Karpas-422 (cell line): ENCODE data around the gene NHP2. TPM values are rescaled to one million over a fixed set of nuclear protein-coding genes. Genes with fewer than 3 reads are reported as not detected.
A peak's percentile ranks its signal among the peaks of the same experiment; 100 is the strongest.

Experiments used
- DNase-seq: peaks from one replicate; pipeline ENCODE4 v3.0.0-alpha.2; 2015
- H2AFZ ChIP-seq: fragments of 200-600 bp; sonication (generic); 2 replicates; pipeline ENCODE4 v1.6.1; 2014; ENCODE audit warnings: antibody characterized with exemption, low read length, mixed read lengths
- H3K27ac ChIP-seq: fragments of 200-600 bp; sonication (generic); 2 replicates; pipeline ENCODE4 v1.5.1; 2014; ENCODE audit warnings: mild to moderate bottlenecking, low read length, moderate library complexity
- H3K27me3 ChIP-seq: fragments of 200-600 bp; sonication (generic); 2 replicates; pipeline ENCODE4 v1.6.1; 2014; ENCODE audit warnings: low read length, mixed read lengths
- H3K36me3 ChIP-seq: fragments of 200-600 bp; sonication (generic); 2 replicates; pipeline ENCODE4 v1.6.1; 2014; ENCODE audit warnings: low read length, mixed read lengths; ENCODE audit not compliant: insufficient read depth
- H3K4me1 ChIP-seq: fragments of 200-600 bp; sonication (generic); 2 replicates; pipeline ENCODE4 v1.6.1; 2014; ENCODE audit warnings: mild to moderate bottlenecking, low read length, mixed read lengths
- H3K4me2 ChIP-seq: fragments of 200-600 bp; sonication (generic); 2 replicates; pipeline ENCODE4 v1.6.1; 2014; ENCODE audit warnings: low read length, low read depth, mild to moderate bottlenecking; ENCODE audit not compliant: poor library complexity, severe bottlenecking
- H3K4me3 ChIP-seq: fragments of 200-600 bp; sonication (generic); 2 replicates; pipeline ENCODE4 v1.5.1; 2014; ENCODE audit warnings: mild to moderate bottlenecking, antibody characterized with exemption, low read length, mixed read lengths
- H3K79me2 ChIP-seq: fragments of 200-600 bp; sonication (generic); 2 replicates; pipeline ENCODE4 v1.6.1; 2014; ENCODE audit warnings: mild to moderate bottlenecking, low read length, mixed read lengths
- H3K9ac ChIP-seq: fragments of 200-600 bp; sonication (generic); 2 replicates; pipeline ENCODE4 v1.6.0; 2014; ENCODE audit warnings: low read length
- H3K9me2 ChIP-seq: fragments of 200-600 bp; sonication (generic), shearing (Covaris generic); replicated peaks from 2 replicates; pipeline ENCODE4 v1.6.0; 2014; ENCODE audit warnings: mild to moderate bottlenecking, low read length, moderate library complexity; ENCODE audit not compliant: insufficient read depth
- H3K9me3 ChIP-seq: fragments of 300-700, 200-600 bp; sonication (generic); 2 replicates; pipeline ENCODE4 v1.6.1; 2014; ENCODE audit warnings: low read length, mixed read lengths
- H4K20me1 ChIP-seq: fragments of 200-600 bp; sonication (generic); 2 replicates; pipeline ENCODE4 v1.6.1; 2014; ENCODE audit warnings: mild to moderate bottlenecking, antibody characterized with exemption, low read length, low read depth; ENCODE audit not compliant: insufficient read depth
- total RNA-seq: library from RNA; depleted of rRNA; stranded (reverse); fragments of >200 nt; shearing (Covaris generic); gene quantifications from 2 replicates; pipeline ENCODE4 v1.2.3, GENCODE V29; 2014; ENCODE audit warnings: low replicate concordance

The NHP2 gene
- total RNA-seq, 1 experiment from 2014 or later: 264 TPM

- Histone ChIP-seq H3K9me2 (no peaks in the 10 kb centered on the region), H4K20me1 (no peaks in the 10 kb centered on the region), H3K4me3 (no peak overlapping the region), H3K36me3 (no peaks in the 10 kb centered on the region), H3K9ac (no peak overlapping the region), H3K9me3 (no peaks in the 10 kb centered on the region), H3K27ac (no peak overlapping the region), H2AFZ (no peak overlapping the region), H3K4me1 (peaks cover 46% of the 10 kb centered on the region), H3K27me3 (no peaks in the 10 kb centered on the region; the same call in 1 of the 2 replicates), H3K79me2 (no peaks in the 10 kb centered on the region), H3K4me2 (no peak overlapping the region)
- no peak for DNase-seq
Observed at GRCh38 chr5:178112545-178112944, 41.1 kb downstream of the NHP2 start.

GRCh38 chr5:178111925-178112324, 41.8 kb downstream of the NHP2 start:
- DNase-seq: no peak
- H3K4me2 ChIP-seq: no peak overlapping the region

GRCh38 chr5:178110511-178110910, 43.2 kb downstream of the NHP2 start:
- H4K20me1 ChIP-seq: no peaks in the 10 kb centered on the region
- no peak overlapping the region for H2AFZ ChIP-seq
- H3K4me3 ChIP-seq: no peak overlapping the region
- no peak overlapping the region for H3K27ac ChIP-seq
- no peak overlapping the region for H3K9ac ChIP-seq
- H3K4me1 ChIP-seq: peaks cover 25% of the 10 kb centered on the region
- H3K9me3 ChIP-seq: no peaks in the 10 kb centered on the region
- no peaks in the 10 kb centered on the region for H3K79me2 ChIP-seq
- H3K27me3 ChIP-seq: no peaks in the 10 kb centered on the region; the same call in 1 of the 2 replicates
- H3K4me2 ChIP-seq: no peak overlapping the region
- no peak for DNase-seq
- H3K9me2 ChIP-seq: no peaks in the 10 kb centered on the region
- H3K36me3 ChIP-seq: no peaks in the 10 kb centered on the region

More at GRCh38 chr5:178111925-178112324, 41.8 kb downstream of the NHP2 start:
- Histone ChIP-seq H3K36me3 (no peaks in the 10 kb centered on the region), H3K9me2 (no peaks in the 10 kb centered on the region), H3K27me3 (no peaks in the 10 kb centered on the region; the same call in 1 of the 2 replicates), H2AFZ (no peak overlapping the region), H3K9ac (no peak overlapping the region), H4K20me1 (no peaks in the 10 kb centered on the region), H3K79me2 (no peaks in the 10 kb centered on the region), H3K27ac (no peak overlapping the region), H3K4me3 (no peak overlapping the region), H3K9me3 (no peaks in the 10 kb centered on the region), H3K4me1 (peaks cover 39% of the 10 kb centered on the region)

GRCh38 chr5:178108966-178109365, 44.7 kb downstream of the NHP2 start:
- H3K27me3 ChIP-seq: no peaks in the 10 kb centered on the region; the same call in 1 of the 2 replicates
- DNase-seq: peak; percentile 56
- H3K9me3 ChIP-seq: no peaks in the 10 kb centered on the region
- no peaks in the 10 kb centered on the region for H4K20me1 ChIP-seq
- no peak overlapping the region for H3K27ac ChIP-seq
- H3K9me2 ChIP-seq: no peaks in the 10 kb centered on the region
- peaks cover 10% of the 10 kb centered on the region for H3K4me1 ChIP-seq
- H3K79me2 ChIP-seq: no peaks in the 10 kb centered on the region
- H3K4me2 ChIP-seq: no peak overlapping the region
- H2AFZ ChIP-seq: no peak overlapping the region
- no peak overlapping the region for H3K9ac ChIP-seq
- no peak overlapping the region for H3K4me3 ChIP-seq
- H3K36me3 ChIP-seq: no peaks in the 10 kb centered on the region

GRCh38 chr5:178108446-178108845, 45.2 kb downstream of the NHP2 start:
- no peak for DNase-seq
- no peak overlapping the region for H3K9ac ChIP-seq
- H3K27ac ChIP-seq: no peak overlapping the region
- no peaks in the 10 kb centered on the region for H3K79me2 ChIP-seq
- no peaks in the 10 kb centered on the region for H3K9me3 ChIP-seq
- no peak overlapping the region for H3K4me2 ChIP-seq
- no peaks in the 10 kb centered on the region for H3K36me3 ChIP-seq
- no peak overlapping the region for H2AFZ ChIP-seq
- H3K4me1 ChIP-seq: peaks cover 7% of the 10 kb centered on the region
- H3K4me3 ChIP-seq: no peak overlapping the region
- no peaks in the 10 kb centered on the region; the same call in 1 of the 2 replicates for H3K27me3 ChIP-seq
- H4K20me1 ChIP-seq: no peaks in the 10 kb centered on the region
- no peaks in the 10 kb centered on the region for H3K9me2 ChIP-seq

- Histone ChIP-seq H3K36me3 (no peaks in the 10 kb centered on the region), H3K9ac (no peak overlapping the region), H4K20me1 (no peaks in the 10 kb centered on the region), H2AFZ (no peak overlapping the region), H3K9me3 (no peaks in the 10 kb centered on the region), H3K27me3 (no peaks in the 10 kb centered on the region; the same call in 1 of the 2 replicates), H3K9me2 (no peaks in the 10 kb centered on the region), H3K4me3 (no peak overlapping the region), H3K4me2 (no peak overlapping the region), H3K27ac (no peak overlapping the region), H3K79me2 (no peaks in the 10 kb centered on the region), H3K4me1 (peaks cover 7% of the 10 kb centered on the region)
- DNase-seq: no peak
Observed at GRCh38 chr5:178107756-178108310, 45.9 kb downstream of the NHP2 start.

- no peak for DNase-seq
- Histone ChIP-seq H3K27me3 (no peaks in the 10 kb centered on the region), H3K9ac (no peak overlapping the region)
Observed at GRCh38 chr5:178106556-178107239, 47.0 kb downstream of the NHP2 start.

GRCh38 chr5:178106086-178106485, 47.6 kb downstream of the NHP2 start:
- no peaks in the 10 kb centered on the region for H3K9me2 ChIP-seq
- H3K27ac ChIP-seq: no peak overlapping the region
- no peak overlapping the region for H3K4me2 ChIP-seq
- no peak for DNase-seq
- no peaks in the 10 kb centered on the region for H4K20me1 ChIP-seq
- no peak overlapping the region for H2AFZ ChIP-seq
- no peaks in the 10 kb centered on the region for H3K9me3 ChIP-seq
- H3K27me3 ChIP-seq: no peaks in the 10 kb centered on the region
- H3K9ac ChIP-seq: no peak overlapping the region
- no peak overlapping the region for H3K4me3 ChIP-seq
- H3K79me2 ChIP-seq: no peaks in the 10 kb centered on the region
- H3K4me1 ChIP-seq: peaks cover 7% of the 10 kb centered on the region
- H3K36me3 ChIP-seq: no peaks in the 10 kb centered on the region

More at GRCh38 chr5:178106556-178107239, 47.0 kb downstream of the NHP2 start:
- H3K4me3 ChIP-seq: no peak overlapping the region
- no peaks in the 10 kb centered on the region for H3K9me2 ChIP-seq
- H4K20me1 ChIP-seq: no peaks in the 10 kb centered on the region
- H3K79me2 ChIP-seq: no peaks in the 10 kb centered on the region
- peaks cover 7% of the 10 kb centered on the region for H3K4me1 ChIP-seq
- no peaks in the 10 kb centered on the region for H3K36me3 ChIP-seq
- H2AFZ ChIP-seq: no peak overlapping the region
- H3K9me3 ChIP-seq: no peaks in the 10 kb centered on the region
- H3K27ac ChIP-seq: no peak overlapping the region
- H3K4me2 ChIP-seq: no peak overlapping the region
